HG03432 (cell line): ENCODE measurements around the gene DCLK3.

Source experiments
- ATAC-seq: cut with Tn5 transposase; IDR thresholded peaks from one replicate; pipeline ENCODE4 v1.9.1; 2021; ENCODE audit warnings: mild to moderate bottlenecking, moderate library complexity; ENCODE audit not compliant: unreplicated experiment

Gene DCLK3

DNA sequence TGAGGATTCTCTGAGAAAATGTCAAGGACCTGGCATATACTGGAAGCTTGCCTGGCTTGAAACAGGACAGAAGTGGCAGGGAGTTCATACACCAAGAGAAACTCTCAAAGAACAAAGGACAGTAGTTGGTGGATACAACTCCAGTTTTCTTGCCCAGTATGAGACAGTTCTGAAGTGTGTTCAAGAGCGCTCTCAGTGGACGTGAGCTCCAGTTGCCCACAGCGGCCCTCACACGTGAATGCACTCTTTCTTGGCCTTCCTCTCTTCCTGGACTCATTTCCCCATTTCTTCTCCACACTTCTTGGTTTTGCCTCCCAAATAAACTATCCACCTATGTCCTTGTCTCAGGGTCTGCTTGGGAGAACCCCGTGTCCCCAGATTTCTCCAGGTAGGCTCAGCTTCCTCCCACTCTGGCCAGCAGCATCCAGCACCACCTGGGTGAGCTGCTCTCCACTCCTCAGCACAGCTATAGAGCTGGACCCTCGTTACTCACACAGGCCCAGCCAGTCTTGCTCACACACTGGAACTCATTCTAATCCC lies 54.5 kb downstream of the DCLK3 start:
- ATAC-seq = no peak

- no peak for ATAC-seq
Measured at GRCh38 chr3:36709281-36709680, 55.1 kb downstream of the DCLK3 start.

DNA sequence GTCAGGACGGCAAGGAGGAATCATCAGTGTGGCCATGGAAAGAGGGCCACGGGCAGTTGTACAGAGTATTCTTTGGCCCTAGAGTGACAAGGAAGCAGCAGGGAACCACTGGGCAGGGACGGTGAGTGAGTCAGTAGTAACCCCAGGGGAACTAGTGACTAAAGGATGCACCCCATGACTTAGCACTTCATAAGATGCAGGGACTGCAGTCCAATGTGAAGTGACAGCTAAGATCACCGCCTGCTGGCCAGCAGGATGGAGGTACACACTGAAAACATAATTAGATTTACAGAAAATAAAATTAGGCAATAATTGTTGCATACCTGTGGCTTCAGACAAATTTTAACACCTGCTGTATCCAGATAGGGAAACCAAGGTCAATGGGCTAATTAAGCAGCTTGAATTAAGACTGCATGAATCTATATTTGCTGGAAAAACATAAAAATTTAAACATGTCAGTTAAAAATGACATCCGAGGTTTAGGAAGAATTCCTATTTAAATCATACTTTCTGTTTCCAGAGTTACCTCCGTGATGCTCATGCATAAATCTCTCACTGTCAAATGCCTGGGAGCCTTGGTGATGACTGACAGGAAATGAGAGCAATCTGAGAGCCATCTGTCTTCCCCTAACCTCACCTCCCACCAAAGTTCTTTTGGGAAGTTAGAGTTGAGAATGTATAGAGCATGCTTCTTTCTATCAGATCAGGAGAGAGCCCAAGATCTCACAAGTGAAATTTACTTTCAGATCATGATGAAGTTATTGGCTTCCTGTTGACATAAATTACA lies 56.5 kb downstream of the DCLK3 start:
- peak; percentile 89 for ATAC-seq

DNA sequence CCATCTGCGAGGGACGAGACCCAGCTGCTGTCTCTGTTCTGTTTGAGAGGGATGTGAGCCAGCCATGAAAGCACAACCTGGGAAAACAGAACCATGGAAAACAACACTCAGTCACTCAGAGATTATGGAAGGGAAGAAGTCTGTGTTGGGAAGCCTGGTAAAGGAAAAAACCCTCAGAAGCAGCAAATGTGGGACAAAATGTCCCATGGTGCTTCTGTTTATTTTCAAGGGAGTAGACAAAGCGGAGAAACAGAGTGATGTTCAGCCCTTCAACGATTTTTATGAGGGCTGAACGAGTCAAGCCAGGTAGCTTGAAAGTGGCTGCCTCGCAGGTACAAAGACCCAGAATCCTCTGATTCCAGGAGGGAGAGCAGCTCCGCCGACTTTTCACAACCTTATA lies 59.3 kb downstream of the DCLK3 start:
- ATAC-seq = no peak

DNA sequence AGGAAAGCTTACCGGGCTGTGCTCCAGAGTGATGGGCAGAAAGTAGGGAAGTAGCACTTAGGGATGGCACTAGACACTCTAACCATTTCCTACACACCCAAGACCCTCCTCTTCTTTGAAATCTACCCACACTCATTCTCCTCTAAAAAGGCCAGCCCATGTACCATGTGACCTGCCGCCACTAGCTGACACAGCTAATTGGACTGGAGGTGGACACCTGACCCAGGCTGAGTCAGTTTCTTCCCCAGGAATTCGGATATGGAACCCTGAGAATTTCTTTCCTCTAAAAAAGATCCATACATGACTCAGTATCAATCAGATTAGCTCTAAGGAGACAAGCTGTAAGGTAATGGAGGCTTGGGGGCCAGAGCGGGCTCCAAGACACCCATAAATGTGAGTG lies 60.1 kb downstream of the DCLK3 start:
- ATAC-seq = no peak

- no peak for ATAC-seq
Measured at GRCh38 chr3:36701249-36701572, 63.1 kb downstream of the DCLK3 start.

DNA sequence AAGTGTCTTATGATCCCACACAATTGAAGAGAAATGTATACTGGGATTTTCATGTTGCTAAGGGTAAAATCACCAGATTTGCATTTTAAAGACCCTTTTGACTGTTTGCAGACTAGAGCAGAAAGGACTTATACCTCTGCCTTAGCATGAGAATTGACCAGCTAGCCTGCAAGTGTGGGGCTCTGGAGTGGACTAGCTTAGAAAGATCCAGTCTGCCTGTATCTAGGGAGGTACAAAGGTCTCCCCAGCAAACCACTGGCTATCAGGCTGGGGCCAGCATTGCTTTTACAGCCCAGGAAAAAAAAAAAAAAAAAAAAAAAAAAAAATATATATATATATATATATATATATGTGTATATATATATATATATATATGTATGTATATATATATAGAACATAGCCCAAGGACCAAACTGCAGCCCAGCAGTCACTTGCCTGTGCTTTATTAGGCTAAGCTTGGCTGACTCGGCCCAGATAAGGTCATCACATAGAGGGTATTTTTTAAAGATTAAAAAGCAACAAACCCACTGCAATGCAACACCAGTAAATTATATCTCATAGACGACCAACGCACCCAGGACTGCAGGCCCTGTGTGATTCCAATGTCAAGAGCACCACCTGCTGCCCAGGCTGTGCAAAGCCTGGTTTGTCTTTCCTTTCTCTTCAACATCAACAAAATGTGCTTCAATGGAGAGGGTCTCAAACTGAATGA lies 63.7 kb downstream of the DCLK3 start:
- peak; percentile 82 for ATAC-seq

GRCh38 chr3:36698314-36698713 lies 66.0 kb downstream of the DCLK3 start:
- ATAC-seq = no peak

DNA sequence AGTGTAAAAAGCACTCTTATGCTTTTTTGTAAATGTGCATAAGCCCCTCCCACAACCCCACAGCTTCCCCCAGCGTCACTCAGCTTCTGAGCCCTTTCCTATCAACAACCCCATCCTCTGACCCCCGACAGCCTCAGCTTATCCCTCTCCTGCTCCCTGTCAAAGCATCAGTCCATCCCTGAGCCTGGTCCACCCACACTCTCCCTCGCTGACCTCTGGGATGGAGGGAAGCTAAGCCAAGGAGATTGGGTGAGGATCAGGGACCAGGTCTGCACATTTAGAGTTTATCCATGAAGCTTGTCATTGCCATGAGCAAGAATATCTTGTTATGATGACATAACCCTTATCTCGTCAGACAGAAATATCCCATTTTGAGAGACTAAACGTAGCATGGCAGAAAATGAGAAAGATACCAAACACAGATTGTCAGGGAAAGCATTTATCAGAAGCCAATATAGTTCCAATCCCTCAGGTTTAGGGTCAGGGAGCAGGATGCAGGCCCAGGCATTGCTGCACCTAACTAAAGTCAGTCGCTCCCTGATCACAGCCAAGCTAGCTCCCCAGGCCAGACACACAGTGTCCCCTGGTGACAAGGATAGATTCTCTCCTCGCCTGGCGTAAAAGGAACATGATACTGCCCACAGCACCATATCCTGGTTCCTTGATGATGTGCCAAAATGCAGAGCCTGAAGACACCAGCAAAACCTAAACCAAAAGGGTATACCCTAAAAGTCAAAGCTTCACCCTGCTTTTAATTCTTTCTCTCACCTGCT lies 66.9 kb downstream of the DCLK3 start:
- no peak for ATAC-seq

DNA sequence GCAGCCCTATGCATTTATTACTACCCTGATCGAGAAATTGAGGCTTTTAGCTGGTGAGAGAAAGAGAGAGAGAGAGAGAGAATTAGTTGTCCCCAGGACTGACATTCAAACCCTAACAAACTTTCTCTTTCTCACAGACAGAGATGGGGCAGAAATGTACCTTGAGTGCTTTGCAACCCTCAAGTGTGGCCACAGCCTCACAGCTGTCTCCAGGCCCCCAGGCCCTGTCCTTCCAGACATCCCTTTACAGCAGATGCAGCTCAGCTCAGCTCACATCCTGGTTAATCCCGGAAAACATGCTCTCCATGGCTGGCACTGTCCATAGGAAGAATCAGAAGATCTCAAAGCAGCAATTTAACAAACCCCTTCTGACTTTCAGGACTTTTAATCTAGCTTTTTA lies 67.6 kb downstream of the DCLK3 start:
- ATAC-seq = no peak

GRCh38 chr3:36695769-36696137 lies 68.6 kb downstream of the DCLK3 start:
- no peak for ATAC-seq

GRCh38 chr3:36695113-36695768 lies 69.1 kb downstream of the DCLK3 start:
- ATAC-seq = no peak

- peak; percentile 83 for ATAC-seq
Measured at GRCh38 chr3:36693670-36694069, 70.7 kb downstream of the DCLK3 start.

DNA sequence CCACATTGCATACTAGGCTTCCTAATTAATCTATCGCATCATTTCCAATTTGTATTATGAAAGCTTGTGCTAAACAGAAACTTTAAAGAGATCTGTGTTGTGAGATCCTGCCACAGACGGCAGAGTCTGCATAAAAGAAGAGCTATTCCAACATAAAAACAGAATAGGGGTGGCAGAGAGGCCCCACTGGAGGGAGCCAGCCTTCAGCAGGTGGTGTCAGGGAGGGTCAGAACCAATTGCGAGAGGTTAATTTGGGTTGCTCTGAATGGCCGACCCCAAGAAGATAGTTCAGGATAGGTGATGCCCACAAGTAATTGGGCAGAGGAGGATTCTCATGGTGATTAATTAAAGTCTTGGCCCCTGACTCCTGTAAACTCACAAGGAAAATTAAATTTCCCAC lies 74.8 kb downstream of the DCLK3 start:
- no peak for ATAC-seq

DNA sequence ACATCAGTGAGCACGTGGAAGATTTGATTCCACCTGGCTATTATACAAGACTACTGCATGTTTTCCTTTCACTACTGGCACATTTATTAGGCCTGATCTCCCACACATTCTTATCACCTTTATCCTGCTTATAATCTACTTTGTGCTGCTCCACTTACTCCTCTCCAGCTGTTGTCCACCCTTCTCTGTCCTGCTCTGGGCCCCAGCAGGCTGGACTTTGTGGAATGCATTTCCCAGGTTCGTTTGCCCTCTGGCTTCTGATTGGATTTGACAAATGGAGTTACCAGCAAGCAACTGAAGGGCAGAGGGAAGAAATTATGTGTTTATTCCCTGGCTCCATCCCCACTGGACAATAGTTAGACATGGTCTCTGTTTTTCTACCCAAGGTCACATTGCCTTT lies 75.5 kb downstream of the DCLK3 start:
- no peak for ATAC-seq

DNA sequence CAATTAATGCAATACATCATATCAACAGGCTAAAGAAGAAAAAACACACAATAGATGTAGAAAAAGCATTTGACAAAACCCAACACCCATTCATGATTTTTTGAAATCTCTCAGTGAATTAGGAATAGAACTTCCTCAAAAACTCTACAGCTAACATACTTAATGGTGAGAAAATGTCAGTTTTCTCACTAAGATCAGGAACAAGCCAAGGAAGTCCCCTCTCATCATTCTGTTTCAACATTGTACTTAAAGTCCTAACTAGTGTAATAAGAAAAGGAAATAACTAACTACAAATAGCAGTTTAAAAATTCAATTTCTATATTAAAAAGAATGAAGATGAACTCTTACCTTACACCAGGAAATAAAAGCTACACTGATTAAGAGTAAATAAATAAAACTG lies 77.8 kb downstream of the DCLK3 start:
- ATAC-seq = no peak

- no peak for ATAC-seq
Measured at GRCh38 chr3:36681867-36682266, 82.5 kb downstream of the DCLK3 start.

GRCh38 chr3:36680952-36681351 lies 83.4 kb downstream of the DCLK3 start:
- no peak for ATAC-seq

- peak; percentile 56 for ATAC-seq
Measured at GRCh38 chr3:36679384-36680200, 84.8 kb downstream of the DCLK3 start.
